Omental fat pad (tissue), 4 donors: ENCODE data around the gene IRAK4. TPM values are rescaled to one million over a fixed set of nuclear protein-coding genes. Genes with fewer than 3 reads are reported as not detected.
A peak's percentile ranks its signal among the peaks of the same experiment; 100 is the strongest.

Experiments used
- ATAC-seq: fragments of 150-250 bp; one replicate; pipeline ENCODE4 v1.9.1; 2016; ENCODE audit warnings: mild to moderate bottlenecking, moderate library complexity; ENCODE audit not compliant: low FRiP score
- DNase-seq: peaks from one replicate; pipeline ENCODE4 v3.0.0-alpha.2; 2019; ENCODE audit warnings: low spot score
- CTCF ChIP-seq, 3 donors: fragments of 450-650 bp; IDR thresholded peaks; one replicate each; pipeline ENCODE4 v1.5.1; 2016 to 2017; ENCODE audit warnings: antibody characterized with exemption in 3 of 3, mild to moderate bottlenecking in 3 of 3, moderate library complexity in 2 of 3
- total RNA-seq, 4 donors: library from RNA; depleted of rRNA; stranded (reverse); fragments of >200 nt; gene quantifications; one replicate each; pipeline ENCODE4 v1.1.0, GENCODE V29; 2016

IRAK4 gene
- total RNA-seq, 4 donors from 2014 or later: 17.9 to 41.9 (median 23.9) TPM

- ATAC-seq (no peak), DNase-seq (no peak)
- no peak for TF ChIP-seq CTCF (IDR thresholded peaks at IDR 0.05)
Observed at GRCh38 chr12:43797561-43798217, 38.9 kb downstream of the IRAK4 start.

- no peak for ATAC-seq
Observed at GRCh38 chr12:43805149-43805859, 46.6 kb downstream of the IRAK4 start.

GRCh38 chr12:43805860-43806736 lies 47.3 kb downstream of the IRAK4 start, which contains the start of gene TWF1:
TSS of gene TWF1 (minus strand) at chr12:43806317. CDS start at chr12:43806245, 72 bp downstream.
- DNase-seq (peak; percentile 63), ATAC-seq (peak; percentile 100)
- TF ChIP-seq CTCF (IDR thresholded peaks at IDR 0.05): no peak

More at GRCh38 chr12:43805149-43805859, 46.6 kb downstream of the IRAK4 start:
- no peak for TF ChIP-seq CTCF (IDR thresholded peaks at IDR 0.05)
- DNase-seq: no peak

- ATAC-seq (no peak), DNase-seq (no peak)
- no peak for TF ChIP-seq CTCF (IDR thresholded peaks at IDR 0.05)
Observed at GRCh38 chr12:43806737-43807072, 48.0 kb downstream of the IRAK4 start.

GRCh38 chr12:43807386-43807785 lies 48.6 kb downstream of the IRAK4 start:
- DNase-seq: no peak
- no peak for ATAC-seq
- TF ChIP-seq CTCF (IDR thresholded peaks at IDR 0.05): no peak

GRCh38 chr12:43812057-43812456 lies 53.3 kb downstream of the IRAK4 start:
- TF ChIP-seq CTCF (IDR thresholded peaks at IDR 0.05): no peak
- no peak for DNase-seq

More at GRCh38 chr12:43812057-43812456, 53.3 kb downstream of the IRAK4 start:
- no peak for ATAC-seq
